NCI-H460 (cell line): ENCODE measurements around the gene XRRA1. TPM values are rescaled to one million over a fixed set of nuclear protein-coding genes. Genes with fewer than 3 reads are reported as not detected.
"Not testable (repeated sequence)": the region's sequence is repeated elsewhere in the genome, so short reads cannot be mapped to it uniquely, and the experiment has no call there.

Source experiments
- DNase-seq: peaks from one replicate; pipeline ENCODE4 v3.0.0-alpha.2; 2016; ENCODE audit warnings: low read depth; ENCODE audit errors: extremely low read depth
- total RNA-seq: library from RNA; depleted of rRNA; stranded (reverse); fragments of >200 nt; shearing (Covaris generic); gene quantifications from 2 replicates; pipeline ENCODE4 v1.2.3, GENCODE V29; 2014

XRRA1 gene
- total RNA-seq, 1 experiment from 2014 or later = 25.1 TPM

GRCh38 chr11:74905326-74905725 is 43.6 kb downstream of the XRRA1 start:
- no peak for DNase-seq

GRCh38 chr11:74902342-74902741 is 46.5 kb downstream of the XRRA1 start:
- no peak for DNase-seq

- no peak for DNase-seq
Measured at GRCh38 chr11:74896311-74896710, 52.6 kb downstream of the XRRA1 start.

- DNase-seq = no peak
Measured at GRCh38 chr11:74895340-74896116, 53.4 kb downstream of the XRRA1 start.

GRCh38 chr11:74893015-74893414 is 55.9 kb downstream of the XRRA1 start:
- not testable (repeated sequence) for DNase-seq

- DNase-seq = no peak
Measured at GRCh38 chr11:74877132-74877531, 71.8 kb downstream of the XRRA1 start.

- DNase-seq = no peak
Measured at GRCh38 chr11:74871037-74871436, 77.9 kb downstream of the XRRA1 start.

GRCh38 chr11:74870485-74870884 is 78.4 kb downstream of the XRRA1 start:
- DNase-seq = no peak

GRCh38 chr11:74866557-74866956 is 82.3 kb downstream of the XRRA1 start:
- DNase-seq = no peak

- DNase-seq = no peak
Measured at GRCh38 chr11:74863410-74863809, 85.5 kb downstream of the XRRA1 start.

- DNase-seq = no peak
Measured at GRCh38 chr11:74860743-74861142, 88.1 kb downstream of the XRRA1 start.

- no peak for DNase-seq
Measured at GRCh38 chr11:74853223-74853622, 95.7 kb downstream of the XRRA1 start.

GRCh38 chr11:74849525-74850391 is 99.1 kb downstream of the XRRA1 start:
- DNase-seq = no peak

- no peak for DNase-seq
Measured at GRCh38 chr11:74847895-74848294, 101.0 kb downstream of the XRRA1 start.

- DNase-seq = no peak
Measured at GRCh38 chr11:74847395-74847794, 101.5 kb downstream of the XRRA1 start.

- no peak for DNase-seq
Measured at GRCh38 chr11:74846770-74847169, 102.1 kb downstream of the XRRA1 start.

- DNase-seq = no peak
Measured at GRCh38 chr11:74845978-74846517, 102.8 kb downstream of the XRRA1 start.

- no peak for DNase-seq
Measured at GRCh38 chr11:74844865-74845264, 104.0 kb downstream of the XRRA1 start.

- no peak for DNase-seq
Measured at GRCh38 chr11:74844072-74844471, 104.8 kb downstream of the XRRA1 start.

GRCh38 chr11:74842967-74843366 is 105.9 kb downstream of the XRRA1 start:
- DNase-seq = no peak

- no peak for DNase-seq
Measured at GRCh38 chr11:74840486-74840885, 108.4 kb downstream of the XRRA1 start.

GRCh38 chr11:74839971-74840370 is 108.9 kb downstream of the XRRA1 start:
- DNase-seq = no peak
